K562 (cell line): ENCODE results near the gene ZKSCAN8. TPM values are rescaled to one million over a fixed set of nuclear protein-coding genes. Genes with fewer than 3 reads are reported as not detected.

Experiments
- ATAC-seq: fragments of 200-7000 bp; cut with Tn5 transposase; 3 replicates; pipeline ENCODE4 v1.9.1; 2020; ENCODE audit warnings: moderate library complexity
- BruUV-seq: library from RNA; stranded (reverse); fragments of 400-500 nt; replicated peaks from 2 replicates; lab custom pipeline; 2021; lab: Mats Ljungman, UMichigan
- CTCF ChIA-PET: fragments of 300-600 bp; formaldehyde crosslinking; extraction: SDS; loops from one replicate; lab custom pipeline; 2021; ENCODE audit warnings: low intra/inter-chr PET ratio; lab: Yijun Ruan, JAX
- POLR2A ChIA-PET: fragments of 300-600, 350-650 bp; sonication (Branson Sonifier 250); formaldehyde crosslinking; extraction: SDS; loops from one replicate; lab custom pipeline; 2021; ENCODE audit warnings: antibody characterized with exemption, inconsistent platforms; lab: Yijun Ruan, JAX
- DNase-seq, 4 experiments: peaks; one replicate each; pipeline versions ENCODE4 v3.0.0 to v3.0.0-alpha.2; 2011 to 2018; ENCODE audit warnings: low spot score in 3 of 4, mixed read lengths in 3 of 4; ENCODE audit errors: extremely low read depth in 1 of 4
- FAIRE-seq: peaks from 2 replicates; lab custom pipeline; 2011; peaks lifted over from hg19 to GRCh38; lab: Jason Lieb, UNC
- H2AFZ ChIP-seq: 2 replicates; pipeline ENCODE4 v1.6.0; 2011; ENCODE audit warnings: low read depth, low read length, control low read depth, inconsistent platforms
- H3K27ac ChIP-seq: fragments of 200-600 bp; 3 replicates; pipeline ENCODE4 v1.8.0; 2011; ENCODE audit warnings: low read depth, mild to moderate bottlenecking, control low read depth, inconsistent platforms, low read length, moderate library complexity, mixed read lengths; ENCODE audit errors: extremely low read depth
- H3K27me3 ChIP-seq, 2 experiments: fragments of 300-600 bp in 1 of 2; 2 replicates in 1 of 2; 3 replicates in 1 of 2; pipeline versions ENCODE4 v1.6.0 to v1.8.0; 2011; ENCODE audit warnings: inconsistent platforms in 2 of 2, low read length in 2 of 2, mild to moderate bottlenecking in 1 of 2, mixed read lengths in 1 of 2, moderate library complexity in 1 of 2; ENCODE audit not compliant: control insufficient read depth in 2 of 2, insufficient read depth in 2 of 2
- H3K36me3 ChIP-seq: fragments of 300-600 bp; 3 replicates; pipeline ENCODE4 v1.8.0; 2011; ENCODE audit warnings: mild to moderate bottlenecking, low read length, inconsistent platforms; ENCODE audit not compliant: control insufficient read depth, insufficient read depth
- H3K4me1 ChIP-seq, 2 experiments: fragments of 200-600 bp in 1 of 2; replicated peaks in 1 of 2; 2 replicates in 1 of 2; 3 replicates in 1 of 2; pipeline versions ENCODE4 v1.5.1 to v1.8.0; 2011; ENCODE audit warnings: inconsistent platforms in 2 of 2, low read length in 2 of 2, mild to moderate bottlenecking in 1 of 2, mixed read lengths in 1 of 2, moderate library complexity in 1 of 2; ENCODE audit not compliant: control insufficient read depth in 2 of 2, insufficient read depth in 2 of 2
- H3K4me2 ChIP-seq: 2 replicates; pipeline ENCODE4 v1.6.1; 2011; ENCODE audit warnings: low read length, control low read depth, inconsistent platforms, mixed read lengths; ENCODE audit not compliant: insufficient read depth
- H3K4me3 ChIP-seq: fragments of 200-600 bp; sonication (generic), shearing (Covaris generic); 2 replicates; pipeline ENCODE4 v1.5.1; 2016; ENCODE audit warnings: control low read depth, inconsistent platforms
- H3K79me2 ChIP-seq: fragments of 200-600 bp; 3 replicates; pipeline ENCODE4 v1.8.0; 2011; ENCODE audit warnings: low read length, inconsistent platforms; ENCODE audit not compliant: control insufficient read depth, insufficient read depth
- H3K9ac ChIP-seq, 2 experiments: 2 replicates each; pipeline versions ENCODE4 v1.6.0 to v1.6.1; 2011; ENCODE audit warnings: low read depth in 2 of 2, low read length in 2 of 2, control low read depth in 1 of 2, inconsistent platforms in 1 of 2, mild to moderate bottlenecking in 1 of 2, mixed read lengths in 1 of 2; ENCODE audit not compliant: insufficient read depth in 1 of 2
- H3K9me1 ChIP-seq: one replicate; pipeline ENCODE4 v1.6.0; 2011; ENCODE audit warnings: inconsistent platforms, mild to moderate bottlenecking, low read length, moderate library complexity; ENCODE audit not compliant: control insufficient read depth, insufficient read depth
- H3K9me3 ChIP-seq: replicated peaks from 2 replicates; pipeline ENCODE4 v1.5.1; 2011; ENCODE audit warnings: low read depth, low read length, inconsistent platforms; ENCODE audit not compliant: control insufficient read depth, insufficient read depth
- H4K20me1 ChIP-seq: replicated peaks from 2 replicates; pipeline ENCODE4 v1.6.1; 2011; ENCODE audit warnings: low read length, inconsistent platforms, mixed read lengths; ENCODE audit not compliant: control insufficient read depth, insufficient read depth
- ADNP ChIP-seq: fragments of 200-800 bp; sonication (Bioruptor generic); IDR thresholded peaks from 2 replicates; pipeline ENCODE4 v1.6.1; 2016; ENCODE audit warnings: missing genetic modification characterization, missing compliant biosample characterization
- BHLHE40 ChIP-seq: IDR thresholded peaks from 2 replicates; pipeline ENCODE4 v1.6.1; 2011; ENCODE audit warnings: low read length, improper control_type of control experiment
- IRF1 ChIP-seq: sonication (generic); formaldehyde crosslinking; IDR thresholded peaks from 2 replicates; pipeline ENCODE4 v1.8.0; 2022; ENCODE audit warnings: missing genetic modification reagents, mild to moderate bottlenecking, borderline replicate concordance
- NCOR1 ChIP-seq: fragments of 450-650 bp; IDR thresholded peaks from 2 replicates; pipeline ENCODE4 v1.6.1; 2016; ENCODE audit warnings: mild to moderate bottlenecking, moderate library complexity
- NFRKB ChIP-seq: fragments of 450-650 bp; IDR thresholded peaks from 2 replicates; pipeline ENCODE4 v1.6.1; 2016; ENCODE audit warnings: low read depth
- NR2C1 ChIP-seq, 2 experiments: fragments of 450-650 bp; IDR thresholded peaks; 2 replicates each; pipeline ENCODE4 v1.6.1; 2017; ENCODE audit warnings: mild to moderate bottlenecking in 2 of 2, antibody characterized with exemption in 1 of 2, inconsistent platforms in 1 of 2, missing compliant biosample characterization in 1 of 2, missing genetic modification characterization in 1 of 2
- SPI1 ChIP-seq: IDR thresholded peaks from 2 replicates; pipeline ENCODE4 v1.6.1; 2011; ENCODE audit warnings: low read depth, low read length, control low read depth, borderline replicate concordance
- SRF ChIP-seq, 2 experiments: fragments of 250-450, 450-650 bp in 1 of 2; sonication (Bioruptor Pico) in 1 of 2; sonication (generic) in 1 of 2; formaldehyde crosslinking; IDR thresholded peaks; 2 replicates each; pipeline versions ENCODE4 v1.5.0 to v1.5.1; 2020 to 2022; ENCODE audit warnings: mild to moderate bottlenecking in 1 of 2, missing genetic modification reagents in 1 of 2
- TCF3 ChIP-seq: sonication (generic); formaldehyde crosslinking; IDR thresholded peaks from 2 replicates; pipeline ENCODE4 v1.4.0; 2020; ENCODE audit warnings: mild to moderate bottlenecking, missing genetic modification reagents
- ZBTB9 ChIP-seq: fragments of 450-650 bp; formaldehyde crosslinking; IDR thresholded peaks from 2 replicates; pipeline ENCODE4 v1.4.0; 2020; ENCODE audit warnings: mild to moderate bottlenecking, moderate library complexity
- ZNF134 ChIP-seq: fragments of 250-450 bp; sonication (Bioruptor Pico); conservative IDR thresholded peaks from 2 replicates; pipeline ENCODE4 v1.4.0; 2020
- ZNF24 ChIP-seq: fragments of 450-650 bp; IDR thresholded peaks from 2 replicates; pipeline ENCODE4 v1.6.1; 2016
- ZNF561 ChIP-seq: fragments of 450-650 bp; formaldehyde crosslinking; conservative IDR thresholded peaks from 2 replicates; pipeline ENCODE4 v1.4.0; 2020; ENCODE audit warnings: mild to moderate bottlenecking, moderate library complexity
- ZNF655 ChIP-seq: fragments of 250-450 bp; sonication (Bioruptor Pico); IDR thresholded peaks from 2 replicates; pipeline ENCODE4 v1.5.0; 2021
- ZNF830 ChIP-seq: fragments of 250-450 bp; sonication (Bioruptor Pico); IDR thresholded peaks from 2 replicates; pipeline ENCODE4 v1.5.0; 2021; ENCODE audit warnings: mild to moderate bottlenecking
- WGBS: fragments of 100-300 bp; shearing (Covaris generic); methylation state at CpG from one replicate; pipeline ENCODE4 v1.1.6; 2016; ENCODE audit warnings: low coverage, mixed read lengths; ENCODE audit not compliant: insufficient coverage; ENCODE audit errors: missing lambda C conversion rate; 5-methylcytosine and 5-hydroxymethylcytosine counted together
- in situ Hi-C: fragments of 300-500 bp; cut with MboI; formaldehyde crosslinking; loops from 4 replicates; pipeline ENCODE4 v1.15.0; 2018; ENCODE audit warnings: inconsistent platforms, mixed read lengths
- intact Hi-C: fragments of 100-400 bp; cut with micrococcal nuclease; formaldehyde crosslinking; loops from 2 replicates; pipeline ENCODE4 v1.14.2; 2022
- polyA plus RNA-seq, 8 experiments: library from polyadenylated mRNA; depleted of rRNA in 4 of 8; stranded (reverse) in 5 of 8; unstranded in 3 of 8; fragments of >200 nt; fragmentation: Nextera tagmentation in 2 of 8; fragmentation: Illumina TruSeq in 1 of 8; extraction: Ambion mirVana in 2 of 8; extraction: Trizol in 1 of 8; gene quantifications; 2 replicates each; pipeline versions ENCODE4 v1.2.1 to v1.2.3, GENCODE V29; 2011 to 2014; ENCODE audit warnings: inconsistent platforms in 1 of 8, missing spikeins in 1 of 8
- total RNA-seq, 7 experiments: library from RNA; depleted of rRNA in 6 of 7; stranded (reverse); fragments of >200 nt in 6 of 7; fragmentation: Illumina TruSeq in 2 of 7; extraction: Trizol in 2 of 7; gene quantifications; 2 replicates each; pipeline versions ENCODE4 v1.2.1 to v1.2.3, GENCODE V29; 2011 to 2021; ENCODE audit warnings: low replicate concordance in 1 of 7

ZKSCAN8 gene
- total and polyA plus RNA-seq, 9 of the 15 experiments (the other 6 are each of a cell fraction or from before 2014, with no cell fraction given): 3.3 to 37.7 (median 21.7) TPM

- no peak overlapping the region for H3K27ac ChIP-seq
- intact Hi-C loops (no loop called here), in situ Hi-C loops (no loop called here)
- ChIA-PET POLR2A (interaction anchor here (0.6 to 1.5 kb wide), 4 partner anchors 8 to 56 kb away, joined by 3 to 7 read pairs (median 4); no protein-coding TSS in a partner anchor), CTCF (no interaction called here)
- FAIRE-seq (no peak), DNase-seq (no peak), ATAC-seq (no peak; the same call in 2 of the 3 replicates)
- TF ChIP-seq ADNP (tag) (no peak), BHLHE40 (no peak), NR2C1 (IDR thresholded peaks at IDR 0.05) (no peak), NR2C1 (tag; IDR thresholded peaks at IDR 0.05) (no peak), SPI1 (no peak), ZNF24 (no peak), ZNF830 (CRISPR knock-in tag) (no peak), SRF (CRISPR knock-in tag; IDR thresholded peaks at IDR 0.05) (no peak), ZBTB9 (CRISPR knock-in tag) (no peak), ZNF134 (no peak), IRF1 (no peak), NCOR1 (no peak), ZNF655 (CRISPR knock-in tag) (no peak), ZNF561 (CRISPR knock-in tag) (no peak), NFRKB (no peak), TCF3 (CRISPR knock-in tag) (no peak)
- H3K4me1 ChIP-seq: peaks cover 0 to 4% of the 10 kb centered on the region in 2 experiments; a peak in 3 of 5 replicates
- no peaks in the 10 kb centered on the region for H4K20me1 ChIP-seq
- peaks cover 58% of the 10 kb centered on the region for H3K79me2 ChIP-seq
- H3K9ac ChIP-seq: peak overlapping the region in 1 of 2 experiments; percentile 12; a peak in 1 of 4 replicates
- peaks cover 95% of the 10 kb centered on the region for H3K36me3 ChIP-seq
- no peak overlapping the region for H3K4me3 ChIP-seq
- no peak overlapping the region for H2AFZ ChIP-seq
- no peaks in the 10 kb centered on the region for H3K27me3 ChIP-seq
- no TSS peak for BruUV-seq
- no peaks in the 10 kb centered on the region for H3K9me3 ChIP-seq
- H3K9me1 ChIP-seq: no peaks in the 10 kb centered on the region
- 85% methylated on average over 4 of the region's 4 CpGs for WGBS
- no peak overlapping the region for H3K4me2 ChIP-seq
Measured at GRCh38 chr6:28125401-28125800, 16.3 kb upstream of the ZKSCAN8 start.
